Measurements from ENCODE around the gene KRT35. TPM values are rescaled to one million over a fixed set of nuclear protein-coding genes. Genes with fewer than 3 reads are reported as not detected.

The KRT35 gene
- total RNA-seq, 4 donors from 2014 or later, result not detected

DNA sequence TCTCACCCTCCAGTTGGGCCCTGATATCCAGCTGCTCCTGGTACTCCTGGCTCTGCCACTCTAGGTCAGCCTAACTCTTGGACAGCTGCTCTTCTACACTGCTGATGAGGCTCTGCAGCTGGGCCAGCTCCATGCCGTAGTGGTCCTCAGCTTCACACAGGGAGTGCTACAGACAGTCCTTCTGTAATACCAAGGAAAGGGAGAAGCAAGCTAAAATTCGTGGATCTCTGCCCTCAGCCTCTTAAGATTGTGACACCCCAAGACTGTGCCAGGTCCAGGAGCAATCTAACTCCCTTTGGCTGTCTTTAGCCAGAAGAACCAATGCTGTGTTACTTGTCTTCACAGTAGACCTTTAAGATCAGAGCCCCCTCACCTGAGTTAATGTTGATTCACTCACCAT lies 32.4 kb downstream of the KRT35 start:
- Histone ChIP-seq H3K36me3 (no peaks in the 10 kb centered on the region), H3K4me1 (no peaks in the 10 kb centered on the region), H3K9me3 (peaks cover 0 to 4% (median 0%) of the 10 kb centered on the region in 4 donors), H3K27me3 (no peaks in the 10 kb centered on the region), H3K4me3 (no peak overlapping the region), H3K27ac (replicated peaks in 1 of 4) (no peak overlapping the region)
- 100% methylated on average over 2 of the region's 2 CpGs for WGBS
- DNase-seq (ENCODE audit: extremely low spot score), result no peak
- TF ChIP-seq EP300 (IDR thresholded peaks at IDR 0.05) (no peak), POLR2A (IDR thresholded peaks at IDR 0.05; ENCODE audit: low read depth) (no peak), POLR2AphosphoS5 (IDR thresholded peaks at IDR 0.05) (no peak)
- TF ChIP-seq, protein P1, sequence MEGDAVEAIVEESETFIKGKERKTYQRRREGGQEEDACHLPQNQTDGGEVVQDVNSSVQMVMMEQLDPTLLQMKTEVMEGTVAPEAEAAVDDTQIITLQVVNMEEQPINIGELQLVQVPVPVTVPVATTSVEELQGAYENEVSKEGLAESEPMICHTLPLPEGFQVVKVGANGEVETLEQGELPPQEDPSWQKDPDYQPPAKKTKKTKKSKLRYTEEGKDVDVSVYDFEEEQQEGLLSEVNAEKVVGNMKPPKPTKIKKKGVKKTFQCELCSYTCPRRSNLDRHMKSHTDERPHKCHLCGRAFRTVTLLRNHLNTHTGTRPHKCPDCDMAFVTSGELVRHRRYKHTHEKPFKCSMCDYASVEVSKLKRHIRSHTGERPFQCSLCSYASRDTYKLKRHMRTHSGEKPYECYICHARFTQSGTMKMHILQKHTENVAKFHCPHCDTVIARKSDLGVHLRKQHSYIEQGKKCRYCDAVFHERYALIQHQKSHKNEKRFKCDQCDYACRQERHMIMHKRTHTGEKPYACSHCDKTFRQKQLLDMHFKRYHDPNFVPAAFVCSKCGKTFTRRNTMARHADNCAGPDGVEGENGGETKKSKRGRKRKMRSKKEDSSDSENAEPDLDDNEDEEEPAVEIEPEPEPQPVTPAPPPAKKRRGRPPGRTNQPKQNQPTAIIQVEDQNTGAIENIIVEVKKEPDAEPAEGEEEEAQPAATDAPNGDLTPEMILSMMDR (IDR thresholded peaks at IDR 0.05), result no peak
- intact Hi-C loops (cut with DNase I), result no loop called here

DNA sequence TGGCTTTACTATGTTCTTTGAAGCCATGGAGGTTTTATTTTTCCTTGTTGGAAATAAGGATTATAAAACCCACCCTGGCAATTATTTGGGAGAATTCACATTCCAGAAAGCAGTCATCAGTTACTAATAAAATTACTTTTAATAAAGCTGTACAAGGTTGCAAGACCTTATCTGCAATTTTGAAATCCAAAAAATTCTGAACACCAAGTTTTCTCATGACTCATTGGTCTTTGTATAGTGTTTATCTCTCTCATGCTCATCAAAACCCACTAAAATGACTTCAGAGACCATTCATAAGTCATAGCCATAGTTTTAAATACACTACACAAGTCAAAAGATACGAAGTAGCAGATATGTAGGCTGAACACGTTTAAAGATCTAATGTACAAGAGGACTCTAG lies 34.1 kb downstream of the KRT35 start:
- TF ChIP-seq, protein P1 (IDR thresholded peaks at IDR 0.05), result no peak
- TF ChIP-seq POLR2AphosphoS5 (IDR thresholded peaks at IDR 0.05), result no peak
- TF ChIP-seq POLR2A (IDR thresholded peaks at IDR 0.05; ENCODE audit: low read depth), result no peak
- no peak for TF ChIP-seq EP300 (IDR thresholded peaks at IDR 0.05)
- no peaks in the 10 kb centered on the region for H3K36me3 ChIP-seq
- WGBS, result 24% methylated on average over 2 of the region's 2 CpGs

DNA sequence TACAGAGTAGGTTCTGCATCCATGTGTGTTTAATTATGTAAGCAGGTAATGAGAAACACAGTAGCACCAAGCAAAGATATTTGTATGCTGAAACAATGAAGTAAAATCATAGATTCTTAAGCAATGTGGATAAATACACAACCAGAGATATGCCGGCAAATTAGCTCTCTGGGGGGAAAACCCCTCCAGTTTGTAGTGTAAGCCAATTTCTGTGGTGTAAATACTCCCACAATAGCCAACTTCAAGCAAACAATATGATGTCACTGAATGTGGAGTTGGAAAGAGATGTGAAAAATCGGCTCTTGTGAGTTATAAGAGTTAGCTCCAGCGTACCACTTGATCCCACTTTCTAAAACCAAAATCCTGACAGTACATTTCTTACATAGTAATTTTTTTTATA lies 36.3 kb downstream of the KRT35 start:
- H3K4me3 ChIP-seq, result no peak overlapping the region
- no peaks in the 10 kb centered on the region for H3K4me1 ChIP-seq
- TF ChIP-seq, protein P1 (IDR thresholded peaks at IDR 0.05), result no peak
- TF ChIP-seq EP300 (IDR thresholded peaks at IDR 0.05) (no peak), POLR2AphosphoS5 (IDR thresholded peaks at IDR 0.05) (no peak), POLR2A (IDR thresholded peaks at IDR 0.05; ENCODE audit: low read depth) (no peak)
- whole genome bisulfite sequencing, result 60% methylated on average over 3 of the region's 3 CpGs
- intact Hi-C loops (cut with DNase I), result no loop called here
- H3K27ac ChIP-seq (replicated peaks in 1 of 4), result no peak overlapping the region
- no peak for DNase-seq (ENCODE audit: extremely low spot score)
- peaks cover 0 to 3% (median 0%) of the 10 kb centered on the region in 4 donors for H3K27me3 ChIP-seq
- H3K9me3 ChIP-seq, result no peaks in the 10 kb centered on the region
- H3K36me3 ChIP-seq, result no peaks in the 10 kb centered on the region

More for the DNA sequence above, 34.1 kb downstream of the KRT35 start:
- no peak for DNase-seq (ENCODE audit: extremely low spot score)
- intact Hi-C loops (cut with DNase I), result no loop called here
- H3K9me3 ChIP-seq, result peaks cover 0 to 4% (median 0%) of the 10 kb centered on the region in 4 donors
- no peak overlapping the region for H3K27ac ChIP-seq (replicated peaks in 1 of 4)
- H3K4me1 ChIP-seq, result no peaks in the 10 kb centered on the region
- no peak overlapping the region for H3K4me3 ChIP-seq
- H3K27me3 ChIP-seq, result no peaks in the 10 kb centered on the region

DNA sequence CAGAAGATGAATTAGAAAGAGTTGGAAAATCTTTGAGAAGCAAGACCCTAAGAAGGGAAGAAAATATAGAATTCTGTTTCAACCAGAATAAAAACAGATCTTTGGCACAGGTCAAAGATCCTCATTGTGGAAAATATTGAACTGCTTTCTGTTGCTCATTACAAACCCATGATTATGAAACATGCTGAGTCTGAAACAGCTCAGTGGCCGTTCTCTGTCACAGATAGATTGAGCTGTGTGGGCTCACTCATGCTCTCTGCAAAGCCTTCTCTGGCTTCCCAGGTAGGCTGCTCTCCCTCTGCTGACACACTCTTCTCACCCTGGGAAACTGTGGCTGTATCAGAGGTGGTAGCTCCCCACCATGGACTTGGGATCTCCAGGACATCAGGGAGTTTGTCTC lies 36.8 kb downstream of the KRT35 start:
- Histone ChIP-seq H3K36me3 (no peaks in the 10 kb centered on the region), H3K27ac (replicated peaks in 1 of 4) (no peak overlapping the region), H3K4me3 (no peak overlapping the region), H3K27me3 (peaks cover 0 to 3% (median 0%) of the 10 kb centered on the region in 4 donors), H3K4me1 (no peaks in the 10 kb centered on the region), H3K9me3 (no peaks in the 10 kb centered on the region)
- intact Hi-C loops (cut with DNase I), result no loop called here
- DNase-seq (ENCODE audit: extremely low spot score), result no peak
- 43% methylated on average over 1 of the region's 1 CpG for WGBS
- no peak for TF ChIP-seq EP300 (IDR thresholded peaks at IDR 0.05)
- TF ChIP-seq POLR2AphosphoS5 (IDR thresholded peaks at IDR 0.05), result no peak
- TF ChIP-seq, protein P1 (IDR thresholded peaks at IDR 0.05), result no peak
- TF ChIP-seq POLR2A (IDR thresholded peaks at IDR 0.05; ENCODE audit: low read depth), result no peak

DNA sequence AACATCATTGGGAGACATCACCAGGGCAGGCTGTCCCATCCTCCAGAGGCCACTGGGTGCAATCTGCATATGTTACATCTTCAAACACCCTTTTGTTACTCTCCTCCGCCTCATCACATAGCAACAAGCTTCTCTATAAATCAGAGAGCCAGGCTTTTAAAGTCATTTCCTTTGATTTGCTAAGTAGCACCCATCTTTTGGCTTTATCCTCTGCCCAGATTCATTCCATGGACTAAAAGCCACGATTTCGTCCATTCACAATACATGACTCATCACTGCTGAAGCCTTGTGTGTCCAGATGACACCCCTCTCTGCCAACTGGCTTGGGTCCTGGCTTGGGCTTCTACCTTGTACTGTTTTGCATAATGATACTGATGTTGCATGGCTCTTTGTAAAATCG lies 38.2 kb downstream of the KRT35 start:
- WGBS, result 75% methylated on average over 4 of the region's 4 CpGs
- DNase-seq (ENCODE audit: extremely low spot score), result no peak
- Histone ChIP-seq H3K36me3 (no peaks in the 10 kb centered on the region), H3K27ac (replicated peaks in 1 of 4) (no peak overlapping the region), H3K9me3 (no peaks in the 10 kb centered on the region), H3K4me3 (no peak overlapping the region), H3K27me3 (peaks cover 0 to 3% (median 0%) of the 10 kb centered on the region in 4 donors), H3K4me1 (no peaks in the 10 kb centered on the region)
- intact Hi-C loops (cut with DNase I), result no loop called here
- TF ChIP-seq, protein P1 (IDR thresholded peaks at IDR 0.05), result no peak
- no peak for TF ChIP-seq POLR2A (IDR thresholded peaks at IDR 0.05; ENCODE audit: low read depth)

Measured in esophagus muscularis mucosa (tissue), 4 donors.